GM10266 (cell line): Measurements from ENCODE around the gene AGBL2.
"Not testable (repeated sequence)": the region's sequence is repeated elsewhere in the genome, so short reads cannot be mapped to it uniquely, and the experiment has no call there.

Source experiments
- DNase-seq: peaks from one replicate; pipeline ENCODE4 v3.0.0; 2012; ENCODE audit errors: extremely low spot score
- CTCF ChIP-seq: IDR thresholded peaks from 2 replicates; pipeline ENCODE4 v1.5.1; 2012; ENCODE audit warnings: mild to moderate bottlenecking, low read depth; ENCODE audit not compliant: control insufficient read depth, insufficient read depth; ENCODE audit errors: missing control alignments

Gene AGBL2

GRCh38 chr11:47667135-47667534, 48.0 kb downstream of the AGBL2 start:
- TF ChIP-seq CTCF, result no peak
- no peak for DNase-seq

- not testable (repeated sequence) for DNase-seq
Measured at GRCh38 chr11:47664936-47665335, 50.2 kb downstream of the AGBL2 start.

- no peak for DNase-seq
- no peak for TF ChIP-seq CTCF
Measured at GRCh38 chr11:47661245-47661644, 53.9 kb downstream of the AGBL2 start.

- no peak for TF ChIP-seq CTCF
- no peak for DNase-seq
Measured at GRCh38 chr11:47659276-47659675, 55.9 kb downstream of the AGBL2 start.

- no peak for DNase-seq
- no peak for TF ChIP-seq CTCF
Measured at GRCh38 chr11:47656260-47656885, 58.8 kb downstream of the AGBL2 start.

- TF ChIP-seq CTCF, result no peak
- DNase-seq, result no peak
Measured at GRCh38 chr11:47651818-47652469, 63.2 kb downstream of the AGBL2 start.

- TF ChIP-seq CTCF, result no peak
- DNase-seq, result no peak
Measured at GRCh38 chr11:47649276-47649675, 65.9 kb downstream of the AGBL2 start.
